Measurements from ENCODE around the gene SH3GL2. TPM values are rescaled to one million over a fixed set of nuclear protein-coding genes. Genes with fewer than 3 reads are reported as not detected.

The SH3GL2 gene
- total RNA-seq, 2 donors from 2014 or later = 0.78 to 1.3 TPM

GRCh38 chr9:17622749-17623148 lies 43.9 kb downstream of the SH3GL2 start:
- Histone ChIP-seq H3K9me3 (no peaks in the 10 kb centered on the region), H3K4me1 (no peaks in the 10 kb centered on the region), H3K4me3 (no peak overlapping the region), H3K27ac (no peak overlapping the region), H3K36me3 (replicated peaks in 1 of 2; ENCODE audit: insufficient read depth in 1 of 2, low read depth in 2 of 2) (no peaks in the 10 kb centered on the region), H3K27me3 (no peaks in the 10 kb centered on the region)
- DNase-seq (no peak), ATAC-seq (no peak)
- WGBS, 2 donors = 50 to 55% methylated on average over 5 to 6 of the region's 6 CpGs
- intact Hi-C loops (cut with DNase I) = no loop called here
- TF ChIP-seq POLR2A (IDR thresholded peaks at IDR 0.05) = no peak
- TF ChIP-seq, protein P1, sequence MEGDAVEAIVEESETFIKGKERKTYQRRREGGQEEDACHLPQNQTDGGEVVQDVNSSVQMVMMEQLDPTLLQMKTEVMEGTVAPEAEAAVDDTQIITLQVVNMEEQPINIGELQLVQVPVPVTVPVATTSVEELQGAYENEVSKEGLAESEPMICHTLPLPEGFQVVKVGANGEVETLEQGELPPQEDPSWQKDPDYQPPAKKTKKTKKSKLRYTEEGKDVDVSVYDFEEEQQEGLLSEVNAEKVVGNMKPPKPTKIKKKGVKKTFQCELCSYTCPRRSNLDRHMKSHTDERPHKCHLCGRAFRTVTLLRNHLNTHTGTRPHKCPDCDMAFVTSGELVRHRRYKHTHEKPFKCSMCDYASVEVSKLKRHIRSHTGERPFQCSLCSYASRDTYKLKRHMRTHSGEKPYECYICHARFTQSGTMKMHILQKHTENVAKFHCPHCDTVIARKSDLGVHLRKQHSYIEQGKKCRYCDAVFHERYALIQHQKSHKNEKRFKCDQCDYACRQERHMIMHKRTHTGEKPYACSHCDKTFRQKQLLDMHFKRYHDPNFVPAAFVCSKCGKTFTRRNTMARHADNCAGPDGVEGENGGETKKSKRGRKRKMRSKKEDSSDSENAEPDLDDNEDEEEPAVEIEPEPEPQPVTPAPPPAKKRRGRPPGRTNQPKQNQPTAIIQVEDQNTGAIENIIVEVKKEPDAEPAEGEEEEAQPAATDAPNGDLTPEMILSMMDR (IDR thresholded peaks at IDR 0.05) = no peak

DNA sequence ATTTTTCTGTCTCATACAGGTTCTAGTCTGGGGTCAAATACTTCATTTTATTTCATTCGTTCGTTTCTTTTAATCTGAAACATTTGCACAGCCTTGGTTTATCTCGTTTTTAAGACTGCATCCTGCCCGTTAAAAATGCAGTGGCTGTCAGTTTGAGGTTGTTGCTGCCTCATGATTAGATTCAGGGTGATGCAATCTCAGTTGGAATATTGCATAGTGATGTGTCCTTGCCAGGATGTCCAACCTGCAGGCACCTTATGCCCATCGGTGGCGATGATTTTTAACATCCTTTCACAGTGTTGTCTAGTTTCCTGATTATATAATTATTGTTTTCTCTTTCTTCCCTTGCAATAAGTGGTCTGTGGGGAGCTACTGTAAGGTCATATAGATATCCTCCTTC lies 45.1 kb downstream of the SH3GL2 start:
- Histone ChIP-seq H3K27ac (no peak overlapping the region), H3K4me3 (no peak overlapping the region), H3K36me3 (replicated peaks in 1 of 2; ENCODE audit: insufficient read depth in 1 of 2, low read depth in 2 of 2) (no peaks in the 10 kb centered on the region), H3K27me3 (no peaks in the 10 kb centered on the region), H3K4me1 (no peaks in the 10 kb centered on the region), H3K9me3 (no peaks in the 10 kb centered on the region)
- WGBS, 2 donors = 63 to 69% methylated on average over 6 of the region's 6 CpGs
- DNase-seq (no peak), ATAC-seq (no peak)
- no peak for TF ChIP-seq POLR2A (IDR thresholded peaks at IDR 0.05)
- TF ChIP-seq, protein P1 (IDR thresholded peaks at IDR 0.05) = no peak
- intact Hi-C loops (cut with DNase I) = no loop called here

DNA sequence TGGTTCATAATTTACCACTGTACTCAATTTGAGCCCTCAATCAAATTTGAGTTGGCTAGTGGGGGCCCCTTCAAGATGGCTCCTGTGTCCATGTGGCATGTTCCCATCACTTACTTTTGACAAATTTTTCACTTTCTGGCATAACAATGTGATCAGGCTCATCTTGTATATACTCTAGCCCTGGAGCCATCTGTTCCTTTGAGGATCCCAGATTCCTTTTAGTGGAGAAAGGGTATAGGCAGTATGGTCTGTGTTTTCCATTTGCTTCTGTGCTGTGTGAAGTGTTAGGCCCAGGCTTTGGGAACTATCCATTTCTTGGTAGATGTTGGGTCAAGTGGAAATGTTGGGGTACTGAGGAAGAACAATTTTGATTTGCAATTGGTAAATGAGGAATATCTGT lies 45.7 kb downstream of the SH3GL2 start:
- intact Hi-C loops (cut with DNase I) = no loop called here
- DNase-seq (no peak), ATAC-seq (no peak)
- no peak overlapping the region for H3K27ac ChIP-seq
- no peaks in the 10 kb centered on the region for H3K27me3 ChIP-seq
- no peaks in the 10 kb centered on the region for H3K4me1 ChIP-seq
- H3K9me3 ChIP-seq = no peaks in the 10 kb centered on the region
- no peaks in the 10 kb centered on the region for H3K36me3 ChIP-seq (replicated peaks in 1 of 2; ENCODE audit: insufficient read depth in 1 of 2, low read depth in 2 of 2)
- TF ChIP-seq, protein P1 (IDR thresholded peaks at IDR 0.05) = no peak
- TF ChIP-seq POLR2A (IDR thresholded peaks at IDR 0.05) = no peak
- no peak overlapping the region for H3K4me3 ChIP-seq

DNA sequence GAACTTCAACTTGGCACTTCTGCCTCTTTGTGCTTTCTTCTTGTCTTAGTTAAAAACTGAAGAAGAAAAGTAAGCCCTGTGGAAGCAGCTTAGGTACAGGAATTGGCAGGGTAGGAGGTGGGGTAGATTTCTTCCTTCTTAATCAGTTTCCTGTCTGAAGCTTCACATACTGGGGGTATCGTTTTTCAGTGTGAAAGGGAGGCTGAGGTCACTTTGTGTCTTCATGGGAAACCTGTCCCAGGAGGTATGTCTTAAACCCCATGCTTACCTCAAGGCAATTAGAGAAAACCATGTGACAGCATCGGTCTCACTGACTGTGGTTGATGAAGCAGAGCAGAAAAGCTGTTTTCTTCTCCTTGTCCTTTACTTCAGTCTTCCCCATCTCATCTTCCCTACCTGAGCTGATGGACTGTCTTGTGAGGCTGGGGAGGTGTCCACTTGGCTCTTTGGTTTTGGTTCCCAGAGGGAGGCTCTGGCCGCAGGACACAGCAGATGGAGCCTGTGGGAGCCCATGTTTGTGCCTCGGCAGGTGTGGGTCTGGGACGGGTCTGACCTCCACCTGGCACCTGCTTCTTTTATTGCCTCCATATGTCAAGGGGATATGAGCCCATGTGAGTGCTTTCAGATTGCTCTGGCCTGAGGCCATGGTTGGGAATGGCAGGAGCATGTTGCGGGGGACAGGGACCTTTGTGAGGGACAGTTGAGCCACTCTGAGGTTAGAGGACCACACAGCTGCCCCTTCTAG lies 47.0 kb downstream of the SH3GL2 start:
- DNase-seq (no peak), ATAC-seq (no peak)
- H3K4me3 ChIP-seq = no peak overlapping the region
- TF ChIP-seq, protein P1 (IDR thresholded peaks at IDR 0.05) = no peak
- no peak for TF ChIP-seq POLR2A (IDR thresholded peaks at IDR 0.05)
- no peaks in the 10 kb centered on the region for H3K36me3 ChIP-seq (replicated peaks in 1 of 2; ENCODE audit: insufficient read depth in 1 of 2, low read depth in 2 of 2)
- no peaks in the 10 kb centered on the region for H3K9me3 ChIP-seq
- H3K4me1 ChIP-seq = no peaks in the 10 kb centered on the region
- no peak overlapping the region for H3K27ac ChIP-seq
- WGBS, 2 donors = 50 to 51% methylated on average over 6 of the region's 6 CpGs
- no peaks in the 10 kb centered on the region for H3K27me3 ChIP-seq
- intact Hi-C loops (cut with DNase I) = no loop called here

DNA sequence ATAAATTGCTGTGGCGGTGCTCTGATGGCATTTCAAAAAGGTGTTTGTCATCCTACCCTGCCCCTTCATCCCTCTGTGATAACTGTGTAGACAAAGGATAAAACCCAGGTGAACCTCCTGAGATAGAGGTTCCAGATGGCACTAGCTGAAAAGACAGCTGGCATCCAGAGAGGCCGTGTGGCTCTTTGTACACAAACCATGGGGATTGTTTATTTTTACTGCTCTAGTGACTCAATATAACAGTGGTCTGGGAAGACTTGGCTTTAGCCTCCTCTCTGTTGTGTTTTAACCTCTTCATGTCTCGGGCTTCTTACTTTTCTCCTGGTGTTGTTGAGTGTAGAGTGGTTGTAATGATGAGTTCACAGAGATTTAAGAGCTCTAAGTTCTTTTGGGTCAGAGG lies 48.8 kb downstream of the SH3GL2 start:
- no peak overlapping the region for H3K4me3 ChIP-seq
- DNase-seq = no peak
- H3K27ac ChIP-seq = no peak overlapping the region
- TF ChIP-seq POLR2A (IDR thresholded peaks at IDR 0.05) = no peak
- TF ChIP-seq, protein P1 (IDR thresholded peaks at IDR 0.05) = no peak
- no peak for ATAC-seq
- WGBS, 2 donors = 41 to 60% methylated on average over 3 of the region's 3 CpGs
- no peaks in the 10 kb centered on the region for H3K4me1 ChIP-seq
- H3K9me3 ChIP-seq = no peaks in the 10 kb centered on the region
- no peaks in the 10 kb centered on the region for H3K36me3 ChIP-seq (replicated peaks in 1 of 2; ENCODE audit: insufficient read depth in 1 of 2, low read depth in 2 of 2)
- H3K27me3 ChIP-seq = no peaks in the 10 kb centered on the region
- intact Hi-C loops (cut with DNase I) = no loop called here
